MM.1S (cell line): Measurements from ENCODE around the gene FRAS1.

Experiments used
- DNase-seq: peaks from one replicate; pipeline ENCODE4 v3.0.0-alpha.2; 2015
- H2AFZ ChIP-seq: fragments of 300-600 bp; sonication (generic); 2 replicates; pipeline ENCODE4 v1.6.0; 2016; ENCODE audit warnings: antibody characterized with exemption, low read length
- H3F3A ChIP-seq: fragments of 300-600 bp; sonication (generic); 2 replicates; pipeline ENCODE4 v1.6.1; 2016; ENCODE audit warnings: mild to moderate bottlenecking, antibody characterized with exemption, low read length, moderate library complexity, mixed read lengths; ENCODE audit not compliant: insufficient read depth
- H3K27ac ChIP-seq: fragments of 300-600 bp; sonication (generic); 2 replicates; pipeline ENCODE4 v1.5.1; 2016; ENCODE audit warnings: mild to moderate bottlenecking, low read length
- H3K27me3 ChIP-seq: fragments of 300-600 bp; sonication (generic); replicated peaks from 2 replicates; pipeline ENCODE4 v1.6.0; 2016; ENCODE audit warnings: low read length; ENCODE audit not compliant: insufficient read depth
- H3K36me3 ChIP-seq: fragments of 300-600 bp; sonication (generic); replicated peaks from 2 replicates; pipeline ENCODE4 v1.6.1; 2016; ENCODE audit warnings: mild to moderate bottlenecking, low read length, mixed read lengths; ENCODE audit not compliant: insufficient read depth
- H3K4me1 ChIP-seq: fragments of 300-600 bp; sonication (generic); 2 replicates; pipeline ENCODE4 v1.6.1; 2016; ENCODE audit warnings: low read length, mixed read lengths
- H3K4me2 ChIP-seq: fragments of 300-600 bp; sonication (generic); 2 replicates; pipeline ENCODE4 v1.6.0; 2016; ENCODE audit warnings: low read depth, low read length
- H3K4me3 ChIP-seq: fragments of 300-600 bp; sonication (generic); 2 replicates; pipeline ENCODE4 v1.5.1; 2016; ENCODE audit warnings: low read length, mixed read lengths
- H3K79me2 ChIP-seq: fragments of 300-600 bp; sonication (generic); 2 replicates; pipeline ENCODE4 v1.6.1; 2016; ENCODE audit warnings: mixed run types, low read length, mixed read lengths
- H3K9ac ChIP-seq: fragments of 300-600 bp; sonication (generic); 2 replicates; pipeline ENCODE4 v1.6.1; 2016; ENCODE audit warnings: low read length, mixed read lengths
- H3K9me2 ChIP-seq: fragments of 300-600 bp; sonication (generic); replicated peaks from 2 replicates; pipeline ENCODE4 v1.6.1; 2016; ENCODE audit warnings: mild to moderate bottlenecking, low read length, mixed read lengths; ENCODE audit not compliant: insufficient read depth
- H3K9me3 ChIP-seq: fragments of 300-600 bp; sonication (generic); replicated peaks from 2 replicates; pipeline ENCODE4 v1.6.1; 2016; ENCODE audit warnings: mild to moderate bottlenecking, low read length, mixed read lengths; ENCODE audit not compliant: insufficient read depth
- H4K20me1 ChIP-seq: fragments of 300-600 bp; sonication (generic); 2 replicates; pipeline ENCODE4 v1.6.1; 2016; ENCODE audit warnings: mild to moderate bottlenecking, low read length, moderate library complexity, mixed read lengths; ENCODE audit not compliant: insufficient read depth
- CTCF ChIP-seq: fragments of 300-600 bp; sonication (generic); IDR thresholded peaks from 2 replicates; pipeline ENCODE4 v1.5.1; 2016; ENCODE audit warnings: antibody characterized with exemption, low read length, mixed read lengths
- EZH2 ChIP-seq: fragments of 300-600 bp; sonication (generic); optimal IDR thresholded peaks from 2 replicates; pipeline ENCODE3; 2017; ENCODE audit warnings: low read depth, mild to moderate bottlenecking, antibody characterized with exemption, low read length, mixed read lengths
- EZH2phosphoT487 ChIP-seq: fragments of 300-600 bp; sonication (generic); IDR thresholded peaks from 2 replicates; pipeline ENCODE4 v1.6.1; 2018; ENCODE audit warnings: antibody characterized with exemption, low read length

Gene FRAS1

GRCh38 chr4:78099058-78099457, 41.9 kb downstream of the FRAS1 start:
- Histone ChIP-seq H2AFZ (no peak overlapping the region), H3K4me2 (no peak overlapping the region), H3K79me2 (no peaks in the 10 kb centered on the region), H3K9me2 (no peaks in the 10 kb centered on the region), H3K4me3 (no peak overlapping the region), H3F3A (no peaks in the 10 kb centered on the region), H3K27me3 (no peaks in the 10 kb centered on the region), H3K9me3 (no peaks in the 10 kb centered on the region), H4K20me1 (no peaks in the 10 kb centered on the region), H3K27ac (no peak overlapping the region), H3K9ac (no peak overlapping the region), H3K36me3 (no peaks in the 10 kb centered on the region), H3K4me1 (no peaks in the 10 kb centered on the region)
- no peak for DNase-seq
- no peak for TF ChIP-seq EZH2phosphoT487
- no peak for TF ChIP-seq EZH2
- no peak for TF ChIP-seq CTCF

- DNase-seq, result no peak
- Histone ChIP-seq H2AFZ (no peak overlapping the region), H3K4me1 (no peaks in the 10 kb centered on the region), H3F3A (no peaks in the 10 kb centered on the region), H3K4me2 (no peak overlapping the region), H3K27me3 (no peaks in the 10 kb centered on the region), H3K79me2 (no peaks in the 10 kb centered on the region), H3K36me3 (no peaks in the 10 kb centered on the region), H3K27ac (no peak overlapping the region), H3K9ac (no peak overlapping the region), H3K9me3 (no peaks in the 10 kb centered on the region), H3K9me2 (no peaks in the 10 kb centered on the region), H3K4me3 (no peak overlapping the region), H4K20me1 (no peaks in the 10 kb centered on the region)
- TF ChIP-seq CTCF (no peak), EZH2phosphoT487 (no peak), EZH2 (no peak)
These were observed 42.9 kb downstream of the FRAS1 start for GRCh38 chr4:78100060-78100459.

- Histone ChIP-seq H3K4me1 (no peaks in the 10 kb centered on the region), H3K27me3 (no peaks in the 10 kb centered on the region), H3F3A (no peaks in the 10 kb centered on the region), H3K9ac (no peak overlapping the region), H3K9me2 (no peaks in the 10 kb centered on the region), H3K9me3 (no peaks in the 10 kb centered on the region), H2AFZ (no peak overlapping the region), H4K20me1 (no peaks in the 10 kb centered on the region), H3K27ac (no peak overlapping the region), H3K36me3 (no peaks in the 10 kb centered on the region), H3K79me2 (no peaks in the 10 kb centered on the region), H3K4me2 (no peak overlapping the region), H3K4me3 (no peak overlapping the region)
- no peak for TF ChIP-seq EZH2
- no peak for TF ChIP-seq CTCF
- no peak for TF ChIP-seq EZH2phosphoT487
- DNase-seq, result no peak
These were observed 62.6 kb downstream of the FRAS1 start for GRCh38 chr4:78119698-78120097.
